Fibroblast of the aortic adventitia (primary cell): ENCODE data around the gene FAM53A. TPM values are rescaled to one million over a fixed set of nuclear protein-coding genes. Genes with fewer than 3 reads are reported as not detected.

Experiments used
- DNase-seq: peaks from one replicate; pipeline ENCODE4 v3.0.0-alpha.2; 2010; ENCODE audit warnings: low read depth
- H3K4me3 ChIP-seq: 2 replicates; pipeline ENCODE4 v1.5.1; 2011; ENCODE audit warnings: low read depth, mild to moderate bottlenecking, control low read depth, low read length, moderate library complexity
- CTCF ChIP-seq: IDR thresholded peaks from 2 replicates; pipeline ENCODE4 v1.5.1; 2011; ENCODE audit warnings: mild to moderate bottlenecking, low read length, control low read depth, inconsistent platforms; ENCODE audit not compliant: insufficient read depth
- total RNA-seq: library from RNA; depleted of rRNA; stranded (reverse); fragments of >200 nt; gene quantifications from 2 replicates; pipeline ENCODE4 v1.2.3, GENCODE V29; 2012; ENCODE audit warnings: low replicate concordance

Gene FAM53A
- total RNA-seq, 1 donor = 2.5 TPM

GRCh38 chr4:1670279-1670678 lies 13.8 kb downstream of the FAM53A start:
- H3K4me3 ChIP-seq = no peak overlapping the region
- no peak for DNase-seq
- no peak for TF ChIP-seq CTCF

DNA sequence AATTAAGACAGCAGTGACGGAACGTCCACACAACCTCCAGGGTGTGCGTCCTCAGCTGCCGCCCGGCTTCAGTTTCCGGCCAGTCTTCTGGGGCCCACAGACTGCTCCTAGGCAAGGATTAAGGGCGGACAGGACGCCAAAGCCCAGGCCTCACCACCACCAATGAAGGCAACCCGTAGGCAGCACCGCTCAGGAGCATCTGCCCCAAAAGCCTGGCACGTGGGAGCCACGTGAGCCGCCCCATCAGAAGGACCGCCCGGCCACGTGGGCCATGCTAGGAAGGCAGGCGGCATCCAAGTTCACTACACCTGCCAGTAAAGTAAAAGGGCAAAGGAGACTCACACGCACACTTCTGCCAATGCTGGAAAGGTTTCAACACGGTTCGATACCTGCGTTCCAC lies 14.3 kb downstream of the FAM53A start:
- no peak overlapping the region for H3K4me3 ChIP-seq
- no peak for DNase-seq
- no peak for TF ChIP-seq CTCF

- no peak for TF ChIP-seq CTCF
- H3K4me3 ChIP-seq = no peak overlapping the region
- DNase-seq = no peak
These were observed 14.8 kb downstream of the FAM53A start for GRCh38 chr4:1669270-1669669.

- DNase-seq = no peak
- no peak for TF ChIP-seq CTCF
- H3K4me3 ChIP-seq = no peak overlapping the region
These were observed 15.6 kb downstream of the FAM53A start for GRCh38 chr4:1668488-1668840.

- no peak for DNase-seq
- TF ChIP-seq CTCF = no peak
- no peak overlapping the region for H3K4me3 ChIP-seq
These were observed 16.8 kb downstream of the FAM53A start for GRCh38 chr4:1667273-1667672.

DNA sequence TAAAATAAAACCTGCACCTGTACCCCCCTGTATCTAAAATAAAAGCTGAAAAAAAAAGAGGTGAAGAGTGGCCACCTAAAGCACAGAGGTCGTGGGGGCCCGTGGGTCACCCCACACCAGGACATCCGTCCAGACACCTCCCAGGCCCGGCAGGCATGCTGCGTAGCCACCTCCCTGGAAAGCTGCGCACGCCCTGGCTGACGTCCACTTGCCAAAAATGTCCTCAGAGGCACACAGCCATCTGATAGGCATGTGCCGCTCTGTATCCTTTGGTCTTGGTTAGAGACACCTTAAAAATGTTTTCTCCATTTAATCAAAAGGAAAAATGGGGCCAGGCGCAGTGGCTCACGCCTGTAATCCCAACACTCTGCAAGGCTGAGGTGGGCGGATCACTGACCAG lies 17.7 kb downstream of the FAM53A start:
- DNase-seq = no peak
- no peak overlapping the region for H3K4me3 ChIP-seq
- no peak for TF ChIP-seq CTCF

- DNase-seq = no peak
- H3K4me3 ChIP-seq = no peak overlapping the region
- no peak for TF ChIP-seq CTCF
These were observed 20.0 kb downstream of the FAM53A start for GRCh38 chr4:1664141-1664540.
